ENCODE results near the gene SETD9. TPM values are rescaled to one million over a fixed set of nuclear protein-coding genes. Genes with fewer than 3 reads are reported as not detected.
A peak's percentile ranks its signal among the peaks of the same experiment; 100 is the strongest.

The SETD9 gene
- total and polyA plus RNA-seq, 4 donors: 7.5 to 10.4 (median 9.6) TPM

DNA sequence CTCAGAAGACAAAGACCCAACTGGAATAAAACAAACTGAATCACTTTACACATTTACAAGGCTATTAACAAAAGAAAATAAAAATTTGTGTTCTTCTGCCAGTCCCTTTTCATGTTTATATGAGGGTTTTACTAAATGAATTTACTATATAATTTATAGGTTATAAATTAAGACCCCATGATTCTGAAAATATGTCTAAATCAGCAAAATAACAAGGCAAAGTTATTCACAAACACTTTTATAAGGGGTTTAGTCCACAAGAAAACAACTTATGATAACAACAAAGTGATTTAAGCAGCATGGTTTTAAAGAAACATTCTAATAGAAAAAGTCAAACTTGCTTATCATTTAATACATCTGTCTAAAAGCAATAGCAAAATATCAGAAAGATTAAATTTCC, 37.7 kb downstream of the SETD9 start:
- no peak for DNase-seq
- Histone ChIP-seq H3K4me3 (no peak overlapping the region), H3K4me1 (ENCODE audit: control insufficient read depth in 5 of 5, insufficient read depth in 5 of 5, low read length in 5 of 5) (peaks cover 0 to 15% (median 7%) of the 10 kb centered on the region in 5 donors), H3K36me3 (ENCODE audit: control insufficient read depth in 4 of 4, insufficient read depth in 4 of 4, low read length in 4 of 4) (peaks cover 2 to 17% (median 16%) of the 10 kb centered on the region in 4 donors), H3K9ac (ENCODE audit: insufficient read depth in 1 of 2, low read length in 2 of 2) (no peak overlapping the region), H3K9me3 (ENCODE audit: control insufficient read depth in 4 of 4, insufficient read depth in 3 of 4, low read length in 3 of 4) (no peaks in the 10 kb centered on the region), H3K27ac (ENCODE audit: low read depth in 1 of 2, low read length in 1 of 2) (no peak overlapping the region), H3K27me3 (ENCODE audit: control insufficient read depth in 3 of 3, insufficient read depth in 3 of 3, low read length in 2 of 3) (no peaks in the 10 kb centered on the region)
- TF ChIP-seq, protein P1, sequence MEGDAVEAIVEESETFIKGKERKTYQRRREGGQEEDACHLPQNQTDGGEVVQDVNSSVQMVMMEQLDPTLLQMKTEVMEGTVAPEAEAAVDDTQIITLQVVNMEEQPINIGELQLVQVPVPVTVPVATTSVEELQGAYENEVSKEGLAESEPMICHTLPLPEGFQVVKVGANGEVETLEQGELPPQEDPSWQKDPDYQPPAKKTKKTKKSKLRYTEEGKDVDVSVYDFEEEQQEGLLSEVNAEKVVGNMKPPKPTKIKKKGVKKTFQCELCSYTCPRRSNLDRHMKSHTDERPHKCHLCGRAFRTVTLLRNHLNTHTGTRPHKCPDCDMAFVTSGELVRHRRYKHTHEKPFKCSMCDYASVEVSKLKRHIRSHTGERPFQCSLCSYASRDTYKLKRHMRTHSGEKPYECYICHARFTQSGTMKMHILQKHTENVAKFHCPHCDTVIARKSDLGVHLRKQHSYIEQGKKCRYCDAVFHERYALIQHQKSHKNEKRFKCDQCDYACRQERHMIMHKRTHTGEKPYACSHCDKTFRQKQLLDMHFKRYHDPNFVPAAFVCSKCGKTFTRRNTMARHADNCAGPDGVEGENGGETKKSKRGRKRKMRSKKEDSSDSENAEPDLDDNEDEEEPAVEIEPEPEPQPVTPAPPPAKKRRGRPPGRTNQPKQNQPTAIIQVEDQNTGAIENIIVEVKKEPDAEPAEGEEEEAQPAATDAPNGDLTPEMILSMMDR (IDR thresholded peaks at IDR 0.05; ENCODE audit: control extremely low read depth, extremely low read depth): no peak
- ATAC-seq (ENCODE audit: insufficient read depth, low FRiP score): no peak

GRCh38 chr5:56950626-56951125, 41.3 kb downstream of the SETD9 start:
- H3K4me3 ChIP-seq: peak overlapping the region; percentile 90
- DNase-seq: peak; percentile 92 to 96 (median 95)
- TF ChIP-seq, protein P1 (IDR thresholded peaks at IDR 0.05; ENCODE audit: control extremely low read depth, extremely low read depth): no peak
- peaks cover 0 to 4% (median 0%) of the 10 kb centered on the region in 4 donors for H3K36me3 ChIP-seq (ENCODE audit: control insufficient read depth in 4 of 4, insufficient read depth in 4 of 4, low read length in 4 of 4)
- peaks cover 0 to 4% (median 0%) of the 10 kb centered on the region in 3 donors for H3K27me3 ChIP-seq (ENCODE audit: control insufficient read depth in 3 of 3, insufficient read depth in 3 of 3, low read length in 2 of 3)
- H3K4me1 ChIP-seq (ENCODE audit: control insufficient read depth in 5 of 5, insufficient read depth in 5 of 5, low read length in 5 of 5): peaks cover 0 to 19% (median 7%) of the 10 kb centered on the region in 5 donors
- peak overlapping the region; percentile 80 to 83 for H3K9ac ChIP-seq (ENCODE audit: insufficient read depth in 1 of 2, low read length in 2 of 2)
- 0% methylated on average over 33 of the region's 33 CpGs for WGBS, 2 donors
- ATAC-seq (ENCODE audit: insufficient read depth, low FRiP score): peak; percentile 77
- H3K9me3 ChIP-seq (ENCODE audit: control insufficient read depth in 4 of 4, insufficient read depth in 3 of 4, low read length in 3 of 4): no peaks in the 10 kb centered on the region
- H3K27ac ChIP-seq (ENCODE audit: low read depth in 1 of 2, low read length in 1 of 2): peak overlapping the region; percentile 85 to 86

DNA sequence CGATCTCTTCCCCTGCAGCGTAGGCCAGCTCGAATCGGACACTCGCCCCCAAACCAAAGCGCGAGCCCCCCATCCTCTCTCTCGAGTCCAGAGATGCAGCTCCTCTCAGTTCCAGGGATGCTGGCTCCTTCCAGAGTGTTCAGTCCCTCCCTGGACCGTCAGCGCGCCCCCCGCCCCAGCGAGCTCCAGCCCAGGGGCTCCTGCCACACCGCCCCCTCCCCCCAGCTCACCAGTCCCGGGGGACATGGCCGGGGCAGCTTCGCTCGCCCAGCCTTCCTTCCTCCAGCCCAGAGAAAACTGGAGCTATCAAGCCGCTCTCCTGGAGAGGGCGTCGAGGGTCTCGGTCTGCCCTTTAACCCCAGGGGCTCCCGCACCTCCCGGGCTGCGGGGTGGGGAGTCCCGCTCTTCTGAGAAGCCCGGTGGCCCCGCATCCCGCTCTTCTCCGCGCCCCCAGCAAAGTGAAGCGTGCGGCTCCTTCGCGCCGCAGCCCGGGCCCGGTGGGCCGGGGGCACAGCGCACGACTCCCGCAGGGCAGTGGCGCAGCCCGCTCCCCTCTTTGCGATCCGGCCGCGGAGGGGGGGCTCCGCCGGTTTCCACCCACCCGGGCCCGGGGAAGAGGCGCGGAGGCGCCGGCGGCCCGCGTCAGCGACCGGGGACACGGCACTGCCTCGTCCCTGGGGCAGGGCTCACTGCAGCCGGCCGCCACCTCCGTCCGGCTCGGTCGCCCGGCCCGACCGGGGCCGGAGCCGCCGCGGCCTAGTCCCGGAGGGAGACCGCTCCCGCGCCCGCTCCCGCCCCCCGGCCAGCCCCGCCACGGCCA, 41.9 kb downstream of the SETD9 start:
- TF ChIP-seq, protein P1 (IDR thresholded peaks at IDR 0.05; ENCODE audit: control extremely low read depth, extremely low read depth): no peak
- Histone ChIP-seq H3K36me3 (ENCODE audit: control insufficient read depth in 4 of 4, insufficient read depth in 4 of 4, low read length in 4 of 4) (no peaks in the 10 kb centered on the region), H3K9ac (ENCODE audit: insufficient read depth in 1 of 2, low read length in 2 of 2) (peak overlapping the region; percentile 80 to 83), H3K27me3 (ENCODE audit: control insufficient read depth in 3 of 3, insufficient read depth in 3 of 3, low read length in 2 of 3) (peaks cover 0 to 4% (median 0%) of the 10 kb centered on the region in 3 donors), H3K4me3 (peak overlapping the region; percentile 90), H3K9me3 (ENCODE audit: control insufficient read depth in 4 of 4, insufficient read depth in 3 of 4, low read length in 3 of 4) (no peaks in the 10 kb centered on the region), H3K27ac (ENCODE audit: low read depth in 1 of 2, low read length in 1 of 2) (peak overlapping the region; percentile 85 to 86), H3K4me1 (ENCODE audit: control insufficient read depth in 5 of 5, insufficient read depth in 5 of 5, low read length in 5 of 5) (peaks cover 0 to 19% (median 7%) of the 10 kb centered on the region in 5 donors)
- peak; percentile 53 to 65 (median 60) for DNase-seq
- WGBS, 2 donors: 1% methylated on average over 64 to 85 of the region's 85 CpGs
- peak; percentile 45 for ATAC-seq (ENCODE audit: insufficient read depth, low FRiP score)

All from lung (tissue), 12 donors.